HepG2 (cell line): ENCODE measurements around the gene MOSPD2. TPM values are rescaled to one million over a fixed set of nuclear protein-coding genes. Genes with fewer than 3 reads are reported as not detected.

ENCODE experiments used
- CCDC6 ChIP-seq: sonication (generic); formaldehyde crosslinking; IDR thresholded peaks from 2 replicates; pipeline ENCODE4 v1.8.1; 2022; ENCODE audit warnings: mild to moderate bottlenecking, missing genetic modification reagents, moderate library complexity
- DPF2 ChIP-seq: sonication (generic); formaldehyde crosslinking; IDR thresholded peaks from 2 replicates; pipeline ENCODE4 v1.4.0; 2020; ENCODE audit warnings: mild to moderate bottlenecking, low read depth, missing genetic modification reagents, borderline replicate concordance
- ELF1 ChIP-seq: sonication (generic); formaldehyde crosslinking; IDR thresholded peaks from 2 replicates; pipeline ENCODE4 v1.4.0; 2020; ENCODE audit warnings: missing genetic modification reagents
- GPN1 ChIP-seq: sonication (generic); formaldehyde crosslinking; IDR thresholded peaks from 2 replicates; pipeline ENCODE4 v1.5.1; 2020; ENCODE audit warnings: missing genetic modification reagents, borderline replicate concordance
- HNRNPK ChIP-seq: fragments of 200-400 bp; formaldehyde crosslinking; IDR thresholded peaks from 2 replicates; pipeline ENCODE4 v1.6.1; 2018; ENCODE audit warnings: low read length, low read depth, moderate library complexity, mild to moderate bottlenecking; ENCODE audit not compliant: poor library complexity, severe bottlenecking
- KLF11 ChIP-seq: IDR thresholded peaks from 2 replicates; pipeline ENCODE4 v1.6.1; 2016; ENCODE audit warnings: missing compliant biosample characterization
- NFE2 ChIP-seq: sonication (generic); formaldehyde crosslinking; IDR thresholded peaks from 2 replicates; pipeline ENCODE4 v1.4.0; 2020; ENCODE audit warnings: missing genetic modification reagents
- NR3C1 ChIP-seq: sonication (generic); formaldehyde crosslinking; IDR thresholded peaks from 2 replicates; pipeline ENCODE4 v1.4.0; 2020; ENCODE audit warnings: missing genetic modification reagents
- PPARG ChIP-seq: conservative IDR thresholded peaks from 2 replicates; pipeline ENCODE4 v1.6.1; 2016; ENCODE audit warnings: missing biosample characterization, missing genetic modification reagents
- SATB2 ChIP-seq: sonication (generic); formaldehyde crosslinking; IDR thresholded peaks from 2 replicates; pipeline ENCODE4 v1.5.0; 2020; ENCODE audit warnings: missing genetic modification reagents
- SMAD9 ChIP-seq: sonication (generic); formaldehyde crosslinking; IDR thresholded peaks from 2 replicates; pipeline ENCODE4 v1.5.1; 2020; ENCODE audit warnings: mild to moderate bottlenecking, missing genetic modification reagents
- SP1 ChIP-seq, 2 experiments: fragments of 450-650 bp in 1 of 2; sonication (generic) in 1 of 2; formaldehyde crosslinking in 1 of 2; IDR thresholded peaks; 2 replicates each; pipeline versions ENCODE4 v1.4.0 to v1.6.1; 2016 to 2020; ENCODE audit warnings: missing genetic modification reagents in 1 of 2
- SP5 ChIP-seq: IDR thresholded peaks from 2 replicates; pipeline ENCODE4 v1.6.1; 2016; ENCODE audit warnings: low read depth, borderline replicate concordance
- U2AF1 ChIP-seq: fragments of 200-400 bp; formaldehyde crosslinking; optimal IDR thresholded peaks from 2 replicates; pipeline ENCODE3; 2017; ENCODE audit warnings: mild to moderate bottlenecking, low read depth, low read length
- ZBTB43 ChIP-seq: sonication (generic); formaldehyde crosslinking; conservative IDR thresholded peaks from 2 replicates; pipeline ENCODE4 v1.4.0; 2020; ENCODE audit warnings: missing genetic modification reagents
- ZNF24 ChIP-seq: fragments of 450-650 bp; IDR thresholded peaks from 2 replicates; pipeline ENCODE4 v1.6.1; 2017; ENCODE audit warnings: antibody characterized with exemption, mild to moderate bottlenecking
- ZNF430 ChIP-seq: sonication (generic); formaldehyde crosslinking; IDR thresholded peaks from 2 replicates; pipeline ENCODE4 v1.9.0; 2021; ENCODE audit warnings: mild to moderate bottlenecking, missing genetic modification reagents
- ZNF614 ChIP-seq: IDR thresholded peaks from 2 replicates; pipeline ENCODE4 v1.6.1; 2018; ENCODE audit warnings: missing biosample characterization, missing genetic modification reagents, inconsistent platforms, borderline replicate concordance
- ZNF7 ChIP-seq: IDR thresholded peaks from 2 replicates; pipeline ENCODE4 v1.6.1; 2016; ENCODE audit warnings: missing biosample characterization, missing genetic modification reagents
- ZNF713 ChIP-seq: sonication (generic); formaldehyde crosslinking; IDR thresholded peaks from 2 replicates; pipeline ENCODE4 v1.4.0; 2020; ENCODE audit warnings: mild to moderate bottlenecking, missing genetic modification reagents
- ZSCAN30 ChIP-seq: sonication (generic); formaldehyde crosslinking; IDR thresholded peaks from 2 replicates; pipeline ENCODE4 v1.5.0; 2020; ENCODE audit warnings: mild to moderate bottlenecking, missing genetic modification reagents
- polyA plus RNA-seq, 8 experiments: library from polyadenylated mRNA; depleted of rRNA in 3 of 8; stranded (reverse) in 7 of 8; unstranded in 1 of 8; fragments of >200 nt; fragmentation: Illumina TruSeq in 4 of 8; extraction: Trizol in 4 of 8; gene quantifications; 2 replicates each; pipeline versions ENCODE4 v1.2.1 to v1.2.3, GENCODE V29; 2011 to 2016; ENCODE audit warnings: low read depth in 4 of 8, missing spikeins in 1 of 8, mixed read lengths in 1 of 8; ENCODE audit not compliant: insufficient read depth in 1 of 8
- total RNA-seq, 5 experiments: library from RNA; depleted of rRNA; stranded (reverse); fragments of >200 nt; fragmentation: Illumina TruSeq; extraction: Trizol; gene quantifications; 2 replicates each; pipeline ENCODE4 v1.2.3, GENCODE V29; 2016; ENCODE audit warnings: low read depth in 1 of 5
- TF ChIP-seq, protein P1 (sequence below): sonication (generic); formaldehyde crosslinking; IDR thresholded peaks from 2 replicates; pipeline ENCODE4 v1.8.0; 2022; ENCODE audit warnings: missing genetic modification reagents, low read depth, mild to moderate bottlenecking, borderline replicate concordance
- TF ChIP-seq, protein P2 (sequence below): sonication (generic); formaldehyde crosslinking; IDR thresholded peaks from 2 replicates; pipeline ENCODE4 v1.5.1; 2020; ENCODE audit warnings: mild to moderate bottlenecking, missing genetic modification reagents, moderate library complexity
- TF ChIP-seq, protein P3 (sequence below): sonication (generic); formaldehyde crosslinking; IDR thresholded peaks from 2 replicates; pipeline ENCODE4 v1.8.1; 2023; ENCODE audit warnings: missing genetic modification reagents, inconsistent platforms, borderline replicate concordance

MOSPD2 gene
- total and polyA plus RNA-seq, 2 of the 13 experiments (the other 11 are each of a cell fraction or from before 2014, with no cell fraction given): 4.8 to 7.0 TPM

- TF ChIP-seq NR3C1 (CRISPR knock-in tag): no peak
- no peak for TF ChIP-seq SP1 (IDR thresholded peaks at IDR 0.05)
- no peak; the same call in 1 of the 2 replicates for TF ChIP-seq SP1 (CRISPR knock-in tag; IDR thresholded peaks at IDR 0.05)
- TF ChIP-seq, protein P1, sequence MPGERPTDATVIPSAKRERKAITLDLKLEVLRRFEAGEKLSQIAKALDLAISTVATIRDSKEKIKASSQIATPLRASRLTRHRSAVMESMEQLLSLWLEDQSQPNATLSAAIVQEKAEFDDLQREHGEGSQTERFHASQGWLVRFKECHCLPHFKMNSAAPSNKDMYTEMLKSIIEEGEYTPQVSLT: no peak
- no peak for TF ChIP-seq ZNF430 (CRISPR knock-in tag)
- no peak for TF ChIP-seq ZNF7 (CRISPR knock-in tag)
- no peak for TF ChIP-seq KLF11 (CRISPR knock-in tag)
- no peak for TF ChIP-seq NFE2 (CRISPR knock-in tag)
- no peak for TF ChIP-seq SATB2 (CRISPR knock-in tag)
- TF ChIP-seq PPARG (CRISPR knock-in tag): no peak
- TF ChIP-seq ZBTB43: no peak
- no peak for TF ChIP-seq HNRNPK
- TF ChIP-seq U2AF1: no peak
- peak; percentile 36; the same call in 1 of the 2 replicates for TF ChIP-seq SP5 (CRISPR knock-in tag)
- peak; percentile 65 for TF ChIP-seq ELF1 (CRISPR knock-in tag)
- TF ChIP-seq SMAD9: no peak
- no peak for TF ChIP-seq ZNF24
- TF ChIP-seq, protein P2, sequence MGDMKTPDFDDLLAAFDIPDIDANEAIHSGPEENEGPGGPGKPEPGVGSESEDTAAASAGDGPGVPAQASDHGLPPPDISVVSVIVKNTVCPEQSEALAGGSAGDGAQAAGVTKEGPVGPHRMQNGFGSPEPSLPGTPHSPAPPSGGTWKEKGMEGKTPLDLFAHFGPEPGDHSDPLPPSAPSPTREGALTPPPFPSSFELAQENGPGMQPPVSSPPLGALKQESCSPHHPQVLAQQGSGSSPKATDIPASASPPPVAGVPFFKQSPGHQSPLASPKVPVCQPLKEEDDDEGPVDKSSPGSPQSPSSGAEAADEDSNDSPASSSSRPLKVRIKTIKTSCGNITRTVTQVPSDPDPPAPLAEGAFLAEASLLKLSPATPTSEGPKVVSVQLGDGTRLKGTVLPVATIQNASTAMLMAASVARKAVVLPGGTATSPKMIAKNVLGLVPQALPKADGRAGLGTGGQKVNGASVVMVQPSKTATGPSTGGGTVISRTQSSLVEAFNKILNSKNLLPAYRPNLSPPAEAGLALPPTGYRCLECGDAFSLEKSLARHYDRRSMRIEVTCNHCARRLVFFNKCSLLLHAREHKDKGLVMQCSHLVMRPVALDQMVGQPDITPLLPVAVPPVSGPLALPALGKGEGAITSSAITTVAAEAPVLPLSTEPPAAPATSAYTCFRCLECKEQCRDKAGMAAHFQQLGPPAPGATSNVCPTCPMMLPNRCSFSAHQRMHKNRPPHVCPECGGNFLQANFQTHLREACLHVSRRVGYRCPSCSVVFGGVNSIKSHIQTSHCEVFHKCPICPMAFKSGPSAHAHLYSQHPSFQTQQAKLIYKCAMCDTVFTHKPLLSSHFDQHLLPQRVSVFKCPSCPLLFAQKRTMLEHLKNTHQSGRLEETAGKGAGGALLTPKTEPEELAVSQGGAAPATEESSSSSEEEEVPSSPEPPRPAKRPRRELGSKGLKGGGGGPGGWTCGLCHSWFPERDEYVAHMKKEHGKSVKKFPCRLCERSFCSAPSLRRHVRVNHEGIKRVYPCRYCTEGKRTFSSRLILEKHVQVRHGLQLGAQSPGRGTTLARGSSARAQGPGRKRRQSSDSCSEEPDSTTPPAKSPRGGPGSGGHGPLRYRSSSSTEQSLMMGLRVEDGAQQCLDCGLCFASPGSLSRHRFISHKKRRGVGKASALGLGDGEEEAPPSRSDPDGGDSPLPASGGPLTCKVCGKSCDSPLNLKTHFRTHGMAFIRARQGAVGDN (CRISPR knock-in tag): peak; percentile 77
- TF ChIP-seq DPF2 (CRISPR knock-in tag): no peak
- TF ChIP-seq ZNF614 (CRISPR knock-in tag): no peak
- TF ChIP-seq, protein P3, sequence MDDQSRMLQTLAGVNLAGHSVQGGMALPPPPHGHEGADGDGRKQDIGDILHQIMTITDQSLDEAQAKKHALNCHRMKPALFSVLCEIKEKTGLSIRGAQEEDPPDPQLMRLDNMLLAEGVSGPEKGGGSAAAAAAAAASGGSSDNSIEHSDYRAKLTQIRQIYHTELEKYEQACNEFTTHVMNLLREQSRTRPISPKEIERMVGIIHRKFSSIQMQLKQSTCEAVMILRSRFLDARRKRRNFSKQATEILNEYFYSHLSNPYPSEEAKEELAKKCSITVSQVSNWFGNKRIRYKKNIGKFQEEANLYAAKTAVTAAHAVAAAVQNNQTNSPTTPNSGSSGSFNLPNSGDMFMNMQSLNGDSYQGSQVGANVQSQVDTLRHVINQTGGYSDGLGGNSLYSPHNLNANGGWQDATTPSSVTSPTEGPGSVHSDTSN: no peak
- no peak for TF ChIP-seq ZNF713
- TF ChIP-seq ZSCAN30 (CRISPR knock-in tag): 0 out of 2 replicates have a peak, but pooled peaks have one; percentile 42
- TF ChIP-seq CCDC6 (CRISPR knock-in tag): no peak
- no peak for TF ChIP-seq GPN1 (CRISPR knock-in tag)
Observed at GRCh38 chrX:14872851-14873675, at the start of gene MOSPD2, which contains the start of gene FANCB (continued).
